Inferior parietal cortex (tissue), 1 donor: Measurements from ENCODE around the gene TICRR.
"Not testable (repeated sequence)": the region's sequence is repeated elsewhere in the genome, so short reads cannot be mapped to it uniquely, and the experiment has no call there.

ENCODE experiments used
- DNase-seq: peaks from one replicate; pipeline ENCODE4 v3.0.0-alpha.2; 2016; ENCODE audit errors: extremely low spot score

The TICRR gene

DNA sequence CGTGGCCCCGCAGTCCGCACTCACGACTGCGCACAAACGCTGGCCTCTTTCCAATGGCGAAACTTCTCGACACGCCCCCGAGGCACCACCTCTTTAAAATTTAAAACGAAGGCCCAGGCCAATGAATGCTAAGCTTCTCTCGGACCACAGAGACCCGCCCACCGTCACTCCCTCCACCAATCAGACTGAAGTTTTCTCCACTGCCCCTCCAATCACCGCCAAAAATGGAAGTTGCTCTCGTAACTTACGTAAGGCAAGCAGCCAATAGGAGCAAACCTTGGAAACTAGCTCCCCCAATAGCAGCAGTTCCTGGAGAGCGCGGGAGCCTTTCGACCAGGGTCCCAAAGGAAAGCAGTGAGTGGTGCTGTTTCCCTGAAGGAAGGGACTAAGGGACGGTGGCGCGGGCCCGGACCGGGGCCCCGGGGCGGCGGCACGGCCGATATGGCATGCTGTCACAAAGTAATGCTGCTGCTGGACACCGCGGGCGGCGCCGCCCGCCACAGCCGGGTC lies at the start of gene TICRR:
TICRR (plus strand) TSS at position 324 of the 510 bp plus-strand sequence; CDS start at position 442, 118 bp downstream.
- peak; percentile 98 for DNase-seq

GRCh38 chr15:89526181-89526580 lies 49.1 kb upstream of the TICRR start:
- DNase-seq: no peak

GRCh38 chr15:89526601-89527441 lies 48.4 kb upstream of the TICRR start:
- no peak for DNase-seq

DNA sequence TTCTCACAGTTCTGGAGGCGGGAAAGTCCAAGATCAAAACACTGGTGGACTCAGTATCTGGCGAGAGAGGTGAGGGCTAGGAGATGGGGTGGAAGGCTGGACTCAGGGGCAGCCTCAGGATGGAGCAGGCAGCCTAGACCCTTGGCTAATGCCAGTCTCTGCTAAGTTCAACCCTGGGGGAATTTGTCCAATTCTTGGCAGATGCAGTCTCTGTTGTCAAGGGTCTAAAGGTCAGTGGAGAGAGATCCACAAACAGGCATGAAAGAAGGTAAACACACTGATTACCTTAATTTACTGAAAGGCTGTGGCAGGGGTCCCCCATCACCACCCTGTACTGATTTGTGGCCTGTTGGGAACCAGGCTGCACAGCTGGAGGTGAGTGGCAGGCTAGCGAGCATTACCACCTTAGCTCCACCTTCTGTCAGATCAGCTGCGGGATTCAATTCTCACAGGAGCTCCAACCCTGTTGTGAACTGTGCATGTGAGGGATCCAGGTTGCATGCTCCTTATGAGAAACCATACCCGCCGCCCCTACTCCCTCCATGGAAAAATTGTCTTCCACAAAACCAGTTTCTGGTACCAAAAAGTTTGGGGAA lies 46.4 kb upstream of the TICRR start:
- DNase-seq: no peak

- no peak for DNase-seq
These were observed 44.3 kb upstream of the TICRR start for GRCh38 chr15:89530976-89531375.

GRCh38 chr15:89531796-89532537 lies 43.3 kb upstream of the TICRR start:
- DNase-seq: no peak

- no peak for DNase-seq
These were observed 41.3 kb upstream of the TICRR start for GRCh38 chr15:89533861-89534544.

- no peak for DNase-seq
These were observed 36.2 kb upstream of the TICRR start for GRCh38 chr15:89539027-89539426.

DNA sequence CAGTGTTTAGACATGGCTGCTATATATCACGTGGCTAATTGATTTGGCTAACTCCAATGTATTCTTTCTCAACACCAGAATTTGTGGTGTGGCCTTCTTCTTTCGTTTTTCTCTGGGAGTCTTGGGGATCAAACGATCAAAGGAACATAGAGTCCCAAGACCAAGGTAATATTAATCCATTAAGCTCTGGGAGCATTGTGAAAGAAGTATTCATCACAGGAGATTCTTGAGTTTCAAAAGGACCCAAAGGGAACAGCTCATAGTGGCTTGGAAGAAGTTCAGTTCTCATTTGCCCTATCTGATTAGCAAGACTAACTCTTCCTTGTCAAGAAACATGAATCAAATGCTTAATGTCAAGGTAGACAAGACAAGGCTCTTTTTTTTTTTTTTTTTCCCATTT lies 32.9 kb upstream of the TICRR start:
- no peak for DNase-seq

- no peak for DNase-seq
These were observed 31.9 kb upstream of the TICRR start for GRCh38 chr15:89543389-89543788.

- DNase-seq: not testable (repeated sequence)
These were observed 26.1 kb upstream of the TICRR start for GRCh38 chr15:89549138-89549537.

GRCh38 chr15:89550427-89550826 lies 24.8 kb upstream of the TICRR start:
- no peak for DNase-seq

DNA sequence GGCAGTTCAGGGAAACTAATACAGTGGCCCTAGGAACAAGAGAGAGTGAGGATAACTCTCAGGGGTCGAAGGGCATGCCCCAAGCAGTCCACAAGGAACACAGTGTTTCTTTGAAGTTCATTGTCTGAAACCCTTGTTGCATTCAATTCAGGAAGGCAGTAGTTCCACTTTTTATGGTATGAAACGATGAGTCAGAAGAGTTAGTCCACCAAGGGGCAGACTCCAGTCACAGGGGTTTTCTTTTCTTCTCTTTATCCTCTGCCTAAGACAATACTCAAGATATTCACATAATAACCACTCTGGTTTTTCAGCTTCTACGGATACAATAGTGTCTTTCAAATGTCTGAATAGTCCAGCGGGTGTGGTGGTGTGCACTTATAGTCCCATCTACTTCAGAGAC lies 23.7 kb upstream of the TICRR start:
- DNase-seq: no peak

DNA sequence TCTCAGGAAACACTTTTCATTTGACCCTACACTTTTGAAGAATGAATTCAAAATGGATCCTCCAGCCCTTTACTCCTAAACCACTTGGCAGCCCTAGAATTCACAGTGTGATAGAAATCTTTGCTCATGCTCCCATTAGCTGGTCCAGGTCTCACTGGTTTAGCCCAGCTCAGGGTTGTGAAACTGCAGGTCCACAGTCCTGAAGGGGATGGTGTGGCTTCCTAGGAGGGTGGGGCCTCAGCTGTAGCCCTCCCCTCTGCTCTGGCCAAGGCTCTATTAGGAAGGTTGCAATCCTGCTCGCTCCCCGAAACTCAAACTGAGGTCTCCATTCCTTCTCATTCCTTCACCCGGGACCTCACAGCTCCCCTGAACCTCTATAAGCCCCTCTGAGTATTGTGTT lies 21.6 kb upstream of the TICRR start:
- DNase-seq: no peak

- DNase-seq: no peak
These were observed 21.0 kb upstream of the TICRR start for GRCh38 chr15:89554247-89554646.

- no peak for DNase-seq
These were observed 19.5 kb upstream of the TICRR start for GRCh38 chr15:89555768-89556167.

DNA sequence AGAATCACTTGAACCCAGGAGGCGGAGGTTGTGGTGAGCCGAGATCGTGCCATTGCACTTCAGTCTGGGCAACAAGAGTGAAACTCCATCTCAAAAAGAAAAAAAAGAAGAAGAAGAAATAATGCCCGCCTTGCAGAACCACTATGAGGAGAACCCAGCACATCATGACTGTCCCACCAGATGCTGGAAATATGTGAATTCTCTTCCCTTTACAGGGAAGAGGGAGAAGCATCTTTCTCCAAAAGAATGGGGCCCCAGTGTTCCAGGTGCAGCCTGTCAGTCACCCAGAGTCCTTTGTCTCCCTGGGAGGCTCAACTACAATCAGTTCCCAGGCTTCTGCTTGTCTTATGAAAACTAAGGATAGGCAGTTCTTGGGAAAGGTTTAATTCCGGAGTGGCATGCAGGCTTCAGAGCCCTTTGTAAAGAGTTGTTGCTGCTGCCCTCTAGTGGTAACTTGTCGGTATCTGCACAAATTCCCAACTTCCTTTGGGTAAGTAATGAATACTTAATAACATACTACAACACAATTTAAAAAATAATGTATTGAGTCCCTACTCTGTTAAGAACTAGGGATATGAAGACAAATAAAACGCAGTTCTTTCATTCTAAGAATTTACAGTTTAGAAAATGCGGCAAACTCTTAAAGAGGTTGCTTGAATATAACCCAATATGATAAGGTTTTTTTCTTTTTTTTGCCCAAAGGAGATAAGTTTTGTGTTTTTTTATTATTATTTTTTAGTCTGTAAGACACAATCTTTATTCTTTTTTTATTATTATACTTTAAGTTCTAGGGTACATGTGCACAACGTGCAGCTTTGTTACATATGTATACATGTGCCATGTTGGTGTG lies 18.6 kb upstream of the TICRR start:
- peak; percentile 88 for DNase-seq

DNA sequence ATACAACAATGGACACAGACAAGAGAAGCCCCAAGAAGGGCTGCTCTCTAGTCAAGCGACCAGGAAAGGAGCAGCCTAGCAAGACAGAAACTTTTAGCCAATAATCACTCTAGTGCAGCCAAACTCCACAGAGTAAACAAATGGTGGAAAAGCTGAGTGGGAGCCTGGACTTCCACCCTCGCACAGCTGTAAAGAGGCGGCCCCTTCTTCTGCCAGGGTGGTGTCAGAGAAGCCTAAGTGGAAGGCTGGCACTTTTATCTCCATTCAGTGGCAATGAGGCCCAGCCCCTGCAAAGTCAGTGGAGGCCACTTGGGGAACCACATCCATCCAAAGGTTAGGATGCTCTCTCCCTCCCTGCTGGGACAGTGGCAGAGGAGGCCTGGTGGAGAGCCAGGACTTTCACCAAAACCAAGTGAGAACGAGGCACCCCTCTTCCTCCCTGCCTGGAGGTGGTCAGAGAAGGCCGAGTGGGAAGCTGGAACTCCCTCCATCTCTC lies 15.5 kb upstream of the TICRR start:
- DNase-seq: no peak

DNA sequence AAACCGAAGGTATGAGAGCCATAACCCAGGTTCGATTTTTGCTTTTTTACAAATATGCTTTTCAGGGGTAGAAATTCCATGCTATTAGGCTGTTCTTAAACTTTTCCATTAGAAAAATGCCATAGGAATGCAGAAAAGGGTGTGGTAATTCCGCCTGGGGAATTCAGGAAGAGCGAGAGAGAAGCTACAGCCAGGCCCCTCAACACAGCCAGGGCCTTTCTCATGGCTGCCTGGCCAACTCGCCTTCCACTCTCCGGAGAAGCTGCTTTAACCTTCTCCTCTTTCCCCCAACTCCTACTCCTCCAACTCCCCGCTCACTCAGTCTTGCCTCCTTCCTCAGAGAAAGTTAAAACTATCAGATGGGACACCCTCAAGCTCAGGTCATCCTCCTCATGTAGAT lies 9.1 kb upstream of the TICRR start:
- DNase-seq: no peak

GRCh38 chr15:89566621-89567294 lies 8.5 kb upstream of the TICRR start:
- no peak for DNase-seq
